Measurements from ENCODE around the gene RTN4R.
A peak's percentile ranks its signal among the peaks of the same experiment; 100 is the strongest.

RTN4R gene

DNA sequence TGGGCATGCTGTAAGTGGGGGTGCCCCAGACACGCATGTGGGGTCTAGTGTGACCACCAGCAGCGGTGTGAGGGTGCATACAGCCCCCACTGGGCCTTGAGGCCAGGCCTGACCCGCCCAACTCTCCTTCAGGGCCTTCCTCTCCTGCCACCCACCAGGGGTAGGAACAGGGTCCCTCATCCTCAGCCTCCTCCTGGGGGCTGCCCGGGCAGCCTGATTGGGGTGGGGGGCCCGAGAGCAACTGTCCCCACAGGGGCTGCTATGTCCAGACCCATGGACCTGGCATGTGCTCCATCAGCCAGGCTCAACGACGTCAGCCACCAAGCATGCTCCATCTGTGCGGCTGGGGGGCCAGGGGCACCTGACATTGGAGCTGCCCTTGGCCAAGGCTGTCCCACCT lies 27.2 kb downstream of the RTN4R start:
- H3K4me3 ChIP-seq (ENCODE audit: low read length) = no peak overlapping the region
- H3K4me1 ChIP-seq (ENCODE audit: insufficient read depth, low read length) = peaks cover 8% of the 10 kb centered on the region; the same call in 1 of the 2 replicates
- peak overlapping the region; percentile 55 for H3K27ac ChIP-seq (ENCODE audit: low read depth, low read length)
- no peaks in the 10 kb centered on the region for H3K27me3 ChIP-seq (ENCODE audit: insufficient read depth, low read length)
- H3K36me3 ChIP-seq (ENCODE audit: insufficient read depth, low read length) = no peaks in the 10 kb centered on the region
- WGBS = 89% methylated on average over 8 of the region's 8 CpGs
- H3K9me3 ChIP-seq (ENCODE audit: insufficient read depth, low read depth, low read length) = no peaks in the 10 kb centered on the region
- peak overlapping the region; percentile 44 for H3K9ac ChIP-seq (ENCODE audit: low read depth, low read length)

DNA sequence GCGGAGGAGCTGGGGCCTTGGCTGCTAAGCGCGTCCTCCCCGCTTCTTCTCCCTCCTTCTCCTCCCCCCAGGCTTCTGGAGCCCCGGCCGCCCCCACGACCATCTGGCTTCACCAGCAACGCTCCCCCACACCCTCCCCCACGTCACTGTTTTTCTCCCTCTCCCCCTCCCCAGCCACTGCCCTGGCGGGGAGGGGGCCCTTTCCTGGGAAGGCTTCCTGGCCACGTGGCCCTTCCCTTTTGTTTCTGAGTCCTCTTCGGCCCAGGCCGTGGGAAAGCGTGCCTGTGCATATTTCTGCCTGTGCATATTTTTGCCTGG lies 27.7 kb downstream of the RTN4R start:
- H3K27me3 ChIP-seq (ENCODE audit: insufficient read depth, low read length) = no peaks in the 10 kb centered on the region
- H3K9me3 ChIP-seq (ENCODE audit: insufficient read depth, low read depth, low read length) = no peaks in the 10 kb centered on the region
- H3K4me1 ChIP-seq (ENCODE audit: insufficient read depth, low read length) = peaks cover 4% of the 10 kb centered on the region; the same call in 1 of the 2 replicates

DNA sequence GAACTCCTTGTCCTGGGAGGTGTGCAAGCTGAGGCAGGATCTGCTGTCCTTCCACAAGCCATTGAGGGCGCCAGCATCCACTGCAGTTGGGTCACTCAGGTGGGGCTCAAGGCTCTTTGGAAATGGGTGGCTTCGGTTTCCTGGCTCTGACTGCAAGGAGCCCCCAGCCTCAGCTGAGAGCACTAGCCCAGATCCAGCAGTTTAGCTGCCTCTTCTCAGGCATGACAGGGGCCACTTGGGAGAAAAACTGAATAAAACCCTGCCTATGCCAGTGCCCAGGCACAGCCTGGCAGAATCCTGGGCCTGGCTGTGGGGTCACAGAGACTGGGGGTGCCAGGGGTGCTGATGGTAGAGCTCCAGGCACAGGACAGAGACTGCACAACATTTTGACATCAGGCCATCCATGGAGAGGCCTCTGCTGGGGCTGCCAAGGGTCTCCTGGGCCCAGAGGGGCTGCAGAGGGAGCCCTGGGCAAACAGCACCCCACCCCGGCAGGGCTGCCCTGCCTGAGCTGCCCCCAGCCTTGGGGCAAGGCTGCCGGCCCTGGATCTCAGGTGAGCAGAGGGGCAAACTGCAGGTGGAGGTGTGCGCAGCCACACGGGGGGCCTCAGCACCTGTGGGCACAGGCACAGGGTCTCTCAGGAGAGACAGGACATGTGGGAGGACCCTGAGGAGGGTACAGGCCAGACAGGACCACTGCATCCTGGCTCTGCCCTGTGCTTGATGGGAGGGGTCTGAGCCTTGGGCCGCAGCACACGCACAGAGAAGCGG lies 28.3 kb downstream of the RTN4R start:
- Histone ChIP-seq H3K9ac (ENCODE audit: low read depth, low read length) (0 out of 2 replicates have a peak overlapping the region, but pooled peaks have one; percentile 18), H3K27ac (ENCODE audit: low read depth, low read length) (peak overlapping the region; percentile 46; the same call in 1 of the 2 replicates)

More for the DNA sequence above, 27.7 kb downstream of the RTN4R start:
- peak overlapping the region; percentile 44 for H3K9ac ChIP-seq (ENCODE audit: low read depth, low read length)
- peak overlapping the region; percentile 55 for H3K27ac ChIP-seq (ENCODE audit: low read depth, low read length)
- WGBS = 30% methylated on average over 10 of the region's 14 CpGs
- no peak overlapping the region for H3K4me3 ChIP-seq (ENCODE audit: low read length)
- no peaks in the 10 kb centered on the region for H3K36me3 ChIP-seq (ENCODE audit: insufficient read depth, low read length)

DNA sequence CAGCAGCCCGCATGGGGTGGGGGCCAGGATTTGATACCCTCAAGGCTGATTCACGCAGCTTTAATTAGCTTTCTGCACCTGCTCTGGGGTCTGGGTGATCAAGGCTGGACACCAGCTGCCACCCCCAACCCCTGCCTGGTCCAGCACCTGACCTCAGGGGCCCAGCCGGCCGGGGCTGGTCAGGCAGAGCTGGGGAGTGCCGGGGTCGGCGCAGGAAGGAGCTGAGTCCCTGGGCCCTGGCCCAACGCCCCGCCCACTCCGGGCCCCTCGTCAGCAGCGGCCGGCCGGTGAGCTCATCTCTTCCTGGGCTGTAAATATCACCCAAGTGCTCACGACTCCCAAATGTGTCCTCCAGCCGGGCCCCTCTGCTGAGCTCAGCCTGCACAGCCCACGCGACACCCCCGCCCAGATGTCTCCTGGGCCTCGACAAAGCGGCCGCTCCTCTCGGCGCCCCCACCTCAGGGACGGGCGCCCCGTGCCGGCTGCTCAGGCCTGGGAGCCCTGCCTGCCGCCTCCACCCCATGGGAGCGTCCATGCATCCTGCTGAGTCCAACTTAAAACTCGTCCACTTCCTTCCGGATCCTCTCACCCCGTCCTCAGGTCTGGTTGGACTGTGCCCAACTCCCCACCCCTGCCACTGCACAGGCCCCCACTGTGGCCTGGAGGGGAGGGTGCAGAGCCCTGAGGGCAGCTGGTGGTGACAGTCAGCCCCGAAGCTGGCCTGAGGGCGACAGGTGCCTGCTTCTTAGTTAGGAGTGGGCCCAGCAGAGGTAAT lies 29.0 kb downstream of the RTN4R start:
- 77% methylated on average over 35 of the region's 35 CpGs for WGBS
- H3K9me3 ChIP-seq (ENCODE audit: insufficient read depth, low read depth, low read length) = no peaks in the 10 kb centered on the region
- no peaks in the 10 kb centered on the region for H3K4me1 ChIP-seq (ENCODE audit: insufficient read depth, low read length)
- H3K4me3 ChIP-seq (ENCODE audit: low read length) = no peak overlapping the region
- H3K27ac ChIP-seq (ENCODE audit: low read depth, low read length) = no peak overlapping the region
- no peaks in the 10 kb centered on the region for H3K36me3 ChIP-seq (ENCODE audit: insufficient read depth, low read length)
- no peaks in the 10 kb centered on the region for H3K27me3 ChIP-seq (ENCODE audit: insufficient read depth, low read length)
- H3K9ac ChIP-seq (ENCODE audit: low read depth, low read length) = 0 out of 2 replicates have a peak overlapping the region, but pooled peaks have one; percentile 18

More for the DNA sequence above, 28.3 kb downstream of the RTN4R start:
- Histone ChIP-seq H3K36me3 (ENCODE audit: insufficient read depth, low read length) (no peaks in the 10 kb centered on the region), H3K9me3 (ENCODE audit: insufficient read depth, low read depth, low read length) (no peaks in the 10 kb centered on the region), H3K4me3 (ENCODE audit: low read length) (no peak overlapping the region), H3K27me3 (ENCODE audit: insufficient read depth, low read length) (no peaks in the 10 kb centered on the region), H3K4me1 (ENCODE audit: insufficient read depth, low read length) (no peaks in the 10 kb centered on the region)
- 80% methylated on average over 7 of the region's 9 CpGs for WGBS

DNA sequence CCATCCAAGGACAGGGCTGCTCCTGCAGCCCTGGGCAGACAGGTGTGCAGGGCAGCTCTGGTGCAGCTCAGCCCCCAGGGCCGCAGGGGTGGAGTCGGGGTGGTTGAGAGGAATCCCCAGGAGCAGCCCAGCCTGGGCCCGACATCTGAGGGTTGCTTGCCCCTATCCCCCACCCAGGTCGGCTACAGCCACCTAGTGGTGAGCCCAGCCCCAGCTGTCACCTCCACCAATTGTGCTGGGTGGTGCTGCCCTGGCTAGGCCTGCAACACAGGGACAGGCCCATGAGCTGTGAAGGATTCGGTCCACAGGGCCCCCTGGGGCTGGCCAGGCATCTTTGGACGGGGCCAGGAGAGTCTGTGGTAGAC lies 29.6 kb downstream of the RTN4R start:
- no peak overlapping the region for H3K4me3 ChIP-seq (ENCODE audit: low read length)
- no peak overlapping the region for H3K9ac ChIP-seq (ENCODE audit: low read depth, low read length)
- no peaks in the 10 kb centered on the region for H3K4me1 ChIP-seq (ENCODE audit: insufficient read depth, low read length)
- no peak overlapping the region for H3K27ac ChIP-seq (ENCODE audit: low read depth, low read length)
- no peaks in the 10 kb centered on the region for H3K36me3 ChIP-seq (ENCODE audit: insufficient read depth, low read length)
- WGBS = 42% methylated on average over 6 of the region's 6 CpGs
- H3K9me3 ChIP-seq (ENCODE audit: insufficient read depth, low read depth, low read length) = no peaks in the 10 kb centered on the region
- H3K27me3 ChIP-seq (ENCODE audit: insufficient read depth, low read length) = no peaks in the 10 kb centered on the region

DNA sequence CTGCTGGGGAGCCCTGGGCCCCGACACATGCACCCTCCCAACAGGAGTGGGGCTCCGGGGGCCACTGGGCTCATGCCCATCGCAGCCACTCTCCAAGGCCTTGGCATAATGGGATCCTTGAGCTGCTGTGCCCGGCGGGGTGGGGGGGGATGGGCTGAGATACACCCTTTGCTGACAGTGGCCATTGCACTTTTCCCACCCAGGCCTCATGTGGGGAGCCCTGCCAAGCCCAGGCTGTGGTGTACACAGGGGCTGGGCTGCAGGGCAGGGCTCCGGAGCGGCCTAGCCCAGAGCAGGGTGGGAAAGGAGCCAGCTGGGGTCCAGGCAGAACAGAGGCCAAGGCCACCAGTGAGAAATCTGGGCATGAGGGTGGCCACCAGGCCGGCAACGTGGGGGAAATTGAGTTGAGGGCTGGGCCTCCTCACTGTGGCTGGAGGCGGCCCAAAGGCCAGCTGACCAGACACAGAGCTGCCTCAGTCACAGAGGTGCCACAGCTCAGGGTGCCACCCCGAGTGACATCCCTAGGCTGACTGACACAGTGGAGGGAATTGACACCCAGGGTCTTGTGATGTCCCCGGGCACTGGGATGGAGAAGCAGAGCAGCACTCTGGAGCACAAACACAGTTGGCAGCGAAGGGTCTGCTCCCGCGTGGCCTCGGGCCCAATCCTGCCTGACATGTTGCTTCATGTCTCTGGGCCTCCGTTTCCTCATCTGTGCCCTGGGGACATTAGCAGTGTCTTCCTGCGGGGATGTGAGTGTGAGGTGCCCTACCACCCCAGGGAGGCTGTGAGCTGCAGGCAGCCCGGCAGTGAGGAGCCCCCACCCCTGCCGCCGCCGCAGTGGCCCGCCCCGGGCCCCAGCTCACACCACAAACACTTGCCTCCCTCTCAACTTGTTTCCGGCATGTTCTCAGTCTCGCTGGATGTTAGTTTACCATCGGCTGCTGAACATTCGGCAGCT lies 30.4 kb downstream of the RTN4R start:
- Histone ChIP-seq H3K4me1 (ENCODE audit: insufficient read depth, low read length) (no peaks in the 10 kb centered on the region), H3K27ac (ENCODE audit: low read depth, low read length) (no peak overlapping the region), H3K4me3 (ENCODE audit: low read length) (no peak overlapping the region), H3K9me3 (ENCODE audit: insufficient read depth, low read depth, low read length) (no peaks in the 10 kb centered on the region), H3K27me3 (ENCODE audit: insufficient read depth, low read length) (no peaks in the 10 kb centered on the region), H3K9ac (ENCODE audit: low read depth, low read length) (no peak overlapping the region), H3K36me3 (ENCODE audit: insufficient read depth, low read length) (no peaks in the 10 kb centered on the region)
- WGBS = 93% methylated on average over 28 of the region's 28 CpGs

DNA sequence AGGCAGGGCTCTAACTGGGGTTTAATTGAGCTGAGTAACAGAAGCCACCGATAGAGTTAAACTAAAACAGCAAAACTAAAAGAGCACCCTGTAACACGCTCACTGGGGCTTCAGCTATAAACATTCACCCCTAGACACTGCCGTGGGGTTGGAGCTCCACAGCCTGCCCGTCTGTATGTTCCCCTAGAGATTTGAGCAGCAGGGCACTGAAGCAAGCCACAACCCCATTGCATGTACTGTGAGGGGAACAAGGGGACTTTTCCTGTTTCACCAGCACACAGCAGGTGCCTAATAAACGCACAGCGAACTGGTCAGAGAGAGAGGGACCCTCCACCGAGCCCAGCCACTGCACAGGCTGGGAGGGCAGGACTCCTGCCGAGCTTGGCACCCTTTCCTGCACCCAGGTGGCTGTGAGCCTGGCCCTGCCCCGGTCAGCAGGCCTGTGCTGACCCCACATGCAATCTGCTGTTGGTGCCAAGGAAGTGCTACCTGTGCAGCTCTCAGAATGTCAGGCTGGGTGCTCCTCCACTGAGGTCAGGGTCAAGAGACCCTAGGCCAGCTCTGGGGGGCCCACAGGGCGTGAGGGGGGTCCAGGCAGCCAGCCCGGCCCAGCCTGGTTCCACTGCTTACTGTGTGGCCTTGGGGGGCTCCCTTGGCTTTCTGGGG lies 31.9 kb downstream of the RTN4R start:
- Histone ChIP-seq H3K27me3 (ENCODE audit: insufficient read depth, low read length) (no peaks in the 10 kb centered on the region), H3K4me3 (ENCODE audit: low read length) (no peak overlapping the region), H3K9me3 (ENCODE audit: insufficient read depth, low read depth, low read length) (no peaks in the 10 kb centered on the region), H3K9ac (ENCODE audit: low read depth, low read length) (no peak overlapping the region), H3K4me1 (ENCODE audit: insufficient read depth, low read length) (no peaks in the 10 kb centered on the region), H3K27ac (ENCODE audit: low read depth, low read length) (no peak overlapping the region), H3K36me3 (ENCODE audit: insufficient read depth, low read length) (no peaks in the 10 kb centered on the region)
- 90% methylated on average over 11 of the region's 11 CpGs for WGBS

DNA sequence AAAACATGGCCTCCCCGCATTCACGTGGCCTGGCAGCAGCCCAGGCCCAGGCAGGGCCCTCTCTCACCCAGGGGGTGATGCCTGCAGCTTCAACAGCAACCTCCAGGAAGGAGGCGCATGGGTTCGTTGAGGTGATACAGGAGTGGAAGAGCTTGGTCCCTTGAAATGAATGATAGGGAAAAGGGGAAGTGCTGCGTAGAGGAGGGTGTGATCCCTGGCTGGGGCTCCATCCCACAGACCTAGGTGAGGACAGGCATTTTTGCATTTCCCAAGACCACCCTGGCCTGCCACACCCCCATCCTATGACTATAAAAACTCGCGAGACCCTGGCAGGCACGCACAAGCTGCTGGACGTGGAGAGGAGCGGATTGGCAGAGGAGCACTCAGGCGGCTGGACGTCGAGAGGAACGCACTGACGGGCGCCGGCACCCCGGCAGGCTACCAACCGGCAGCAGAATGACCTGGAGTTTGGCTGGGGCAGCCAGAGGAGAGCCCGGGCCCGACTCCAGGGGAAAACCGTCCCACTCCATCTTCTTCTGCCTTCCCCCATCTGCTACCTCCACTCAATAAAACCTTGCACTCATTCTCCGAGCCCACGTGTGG lies 32.6 kb downstream of the RTN4R start:
- no peaks in the 10 kb centered on the region for H3K36me3 ChIP-seq (ENCODE audit: insufficient read depth, low read length)
- WGBS = 91% methylated on average over 24 of the region's 24 CpGs
- H3K4me3 ChIP-seq (ENCODE audit: low read length) = no peak overlapping the region
- H3K27ac ChIP-seq (ENCODE audit: low read depth, low read length) = no peak overlapping the region
- no peak overlapping the region for H3K9ac ChIP-seq (ENCODE audit: low read depth, low read length)
- H3K27me3 ChIP-seq (ENCODE audit: insufficient read depth, low read length) = no peaks in the 10 kb centered on the region
- no peaks in the 10 kb centered on the region for H3K9me3 ChIP-seq (ENCODE audit: insufficient read depth, low read depth, low read length)
- H3K4me1 ChIP-seq (ENCODE audit: insufficient read depth, low read length) = no peaks in the 10 kb centered on the region

DNA sequence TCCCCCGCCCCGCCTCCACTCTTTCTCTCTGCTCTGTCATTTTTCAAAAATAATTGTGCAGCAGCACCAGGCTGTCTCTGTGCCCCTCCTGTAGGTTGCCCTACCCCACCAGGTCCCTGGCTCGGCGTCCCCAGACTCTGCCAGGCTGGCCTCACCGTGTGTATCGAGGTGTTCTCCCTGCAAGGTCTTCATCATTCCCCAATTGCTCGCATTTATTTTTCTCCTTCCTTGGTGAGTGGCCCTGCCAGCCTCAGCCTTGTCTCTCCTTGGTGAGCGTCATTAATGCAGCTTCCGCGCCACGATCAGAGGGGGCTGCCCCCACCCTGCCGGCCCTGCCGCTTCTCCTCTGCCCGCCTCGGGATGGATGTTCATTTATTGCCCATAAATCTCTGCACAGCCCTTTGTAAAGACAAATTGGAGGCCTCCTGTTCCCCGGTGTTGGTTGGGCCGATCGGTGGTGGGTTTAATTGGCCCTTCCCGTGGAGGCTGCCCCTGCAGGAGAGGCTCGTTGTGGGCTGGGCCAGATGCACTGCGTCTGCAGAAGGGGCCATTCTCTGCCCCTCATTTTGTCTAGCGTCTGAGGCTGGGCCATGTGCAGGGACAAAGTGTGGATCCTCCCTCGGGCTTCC lies 33.2 kb downstream of the RTN4R start:
- WGBS = 92% methylated on average over 23 of the region's 23 CpGs
- Histone ChIP-seq H3K4me1 (ENCODE audit: insufficient read depth, low read length) (no peaks in the 10 kb centered on the region), H3K27ac (ENCODE audit: low read depth, low read length) (no peak overlapping the region)

DNA sequence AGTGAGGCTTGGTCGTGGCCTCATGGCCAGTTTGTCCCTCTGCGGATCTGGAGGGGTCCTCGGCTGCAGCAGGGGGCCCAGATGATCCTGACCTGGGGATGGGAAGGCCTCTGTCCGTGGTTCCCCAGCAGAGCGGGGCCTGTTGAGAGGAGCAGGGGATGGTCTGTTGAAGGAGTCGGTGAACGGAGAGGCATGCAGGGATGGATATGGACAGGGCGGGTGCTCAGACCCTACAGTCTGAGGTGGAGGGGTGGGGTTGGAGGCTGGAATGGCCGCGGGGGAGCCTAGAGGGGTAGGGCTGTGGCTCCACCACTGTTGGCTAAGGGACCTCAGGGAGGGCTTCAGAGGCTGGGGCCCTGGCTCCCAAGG lies 33.8 kb downstream of the RTN4R start:
- Histone ChIP-seq H3K36me3 (ENCODE audit: insufficient read depth, low read length) (no peaks in the 10 kb centered on the region), H3K9me3 (ENCODE audit: insufficient read depth, low read depth, low read length) (no peaks in the 10 kb centered on the region), H3K9ac (ENCODE audit: low read depth, low read length) (no peak overlapping the region), H3K27me3 (ENCODE audit: insufficient read depth, low read length) (no peaks in the 10 kb centered on the region), H3K27ac (ENCODE audit: low read depth, low read length) (no peak overlapping the region), H3K4me3 (ENCODE audit: low read length) (no peak overlapping the region), H3K4me1 (ENCODE audit: insufficient read depth, low read length) (no peaks in the 10 kb centered on the region)
- 90% methylated on average over 10 of the region's 10 CpGs for WGBS

More for the DNA sequence above, 33.2 kb downstream of the RTN4R start:
- Histone ChIP-seq H3K9me3 (ENCODE audit: insufficient read depth, low read depth, low read length) (no peaks in the 10 kb centered on the region), H3K9ac (ENCODE audit: low read depth, low read length) (no peak overlapping the region), H3K36me3 (ENCODE audit: insufficient read depth, low read length) (no peaks in the 10 kb centered on the region), H3K27me3 (ENCODE audit: insufficient read depth, low read length) (no peaks in the 10 kb centered on the region), H3K4me3 (ENCODE audit: low read length) (no peak overlapping the region)

Measured in HUES64 (cell line).